Esophagus squamous epithelium (tissue), 5 donors: ENCODE measurements around the gene GOLGA6C. TPM values are rescaled to one million over a fixed set of nuclear protein-coding genes. Genes with fewer than 3 reads are reported as not detected.
"Not testable (repeated sequence)": the region's sequence is repeated elsewhere in the genome, so short reads cannot be mapped to it uniquely, and the experiment has no call there.

Source experiments
- DNase-seq: peaks from one replicate; lab custom pipeline; 2025; lab: John Stamatoyannopoulos, UW
- H3K27ac ChIP-seq, 4 donors: fragments of 200-600 bp; sonication (generic); one replicate each; pipeline ENCODE4 v1.5.1; 2016 to 2019; ENCODE audit warnings: mild to moderate bottlenecking in 1 of 4
- H3K27me3 ChIP-seq, 4 donors: fragments of 200-600 bp; sonication (generic); 1 replicate in 3 of 4; 2 replicates in 1 of 4; pipeline versions ENCODE4 v1.5.1 to v1.6.0; 2017 to 2021; ENCODE audit warnings: antibody characterized with exemption in 1 of 4
- H3K36me3 ChIP-seq, 3 donors: fragments of 200-600 bp; sonication (generic); one replicate each; pipeline ENCODE4 v1.5.1; 2016 to 2019
- H3K4me1 ChIP-seq, 3 donors: fragments of 200-600 bp; sonication (generic); one replicate each; pipeline ENCODE4 v1.5.1; 2017 to 2019
- H3K4me3 ChIP-seq, 4 donors: fragments of 200-600 bp; sonication (generic); 1 replicate in 3 of 4; 2 replicates in 1 of 4; pipeline ENCODE4 v1.5.1; 2016 to 2019; ENCODE audit warnings: mild to moderate bottlenecking in 2 of 4, moderate library complexity in 1 of 4
- H3K9me3 ChIP-seq, 3 donors: fragments of 200-600 bp; sonication (generic); one replicate each; pipeline ENCODE4 v1.5.1; 2016 to 2019
- CTCF ChIP-seq, 6 experiments: fragments of 450-650 bp in 4 of 6; fragments of 200-600 bp in 2 of 6; sonication (generic) in 2 of 6; IDR thresholded peaks; one replicate each; pipeline ENCODE4 v1.5.1; 2016 to 2019; ENCODE audit warnings: antibody characterized with exemption in 6 of 6, mild to moderate bottlenecking in 4 of 6, moderate library complexity in 4 of 6
- POLR2A ChIP-seq, 4 donors: fragments of 450-650 bp; IDR thresholded peaks; one replicate each; pipeline ENCODE4 v1.6.1; 2017; ENCODE audit warnings: antibody characterized with exemption in 4 of 4, mild to moderate bottlenecking in 4 of 4, moderate library complexity in 3 of 4
- WGBS, 2 donors: methylation state at CpG; one replicate each; pipeline ENCODE4 v1.1.5; 2018; 5-methylcytosine and 5-hydroxymethylcytosine counted together
- intact Hi-C: fragments of 100-400 bp; cut with DNase I; formaldehyde crosslinking; loops from one replicate; pipeline ENCODE4 v1.15.0; 2022
- small RNA-seq, 4 donors: library from RNA; depleted of rRNA; stranded (forward); fragments of <200 nt; gene quantifications; one replicate each; pipeline ENCODE3, GENCODE V24; 2016
- total RNA-seq, 4 donors: library from RNA; depleted of rRNA; stranded (reverse); fragments of >200 nt; gene quantifications; one replicate each; pipeline ENCODE4 v1.1.0, GENCODE V29; 2016
- donor health status: DM: yes; HTN: yes; CAD: no.

The GOLGA6C gene
- total RNA-seq, 4 donors from 2014 or later, result not detected

- intact Hi-C loops, result no loop called here
- Histone ChIP-seq H3K27me3 (peaks cover 0 to 16% (median 0%) of the 10 kb centered on the region in 4 donors), H3K9me3 (no peaks in the 10 kb centered on the region), H3K27ac (no peak overlapping the region), H3K36me3 (no peaks in the 10 kb centered on the region), H3K4me1 (no peaks in the 10 kb centered on the region), H3K4me3 (no peak overlapping the region)
- DNase-seq, result no peak
- 81 to 87% methylated on average over 4 to 10 of the region's 13 CpGs for WGBS, 2 donors
- no peak for TF ChIP-seq POLR2A (IDR thresholded peaks at IDR 0.05)
Measured at GRCh38 chr15:75313116-75313845, 55.1 kb downstream of the GOLGA6C start.

DNA sequence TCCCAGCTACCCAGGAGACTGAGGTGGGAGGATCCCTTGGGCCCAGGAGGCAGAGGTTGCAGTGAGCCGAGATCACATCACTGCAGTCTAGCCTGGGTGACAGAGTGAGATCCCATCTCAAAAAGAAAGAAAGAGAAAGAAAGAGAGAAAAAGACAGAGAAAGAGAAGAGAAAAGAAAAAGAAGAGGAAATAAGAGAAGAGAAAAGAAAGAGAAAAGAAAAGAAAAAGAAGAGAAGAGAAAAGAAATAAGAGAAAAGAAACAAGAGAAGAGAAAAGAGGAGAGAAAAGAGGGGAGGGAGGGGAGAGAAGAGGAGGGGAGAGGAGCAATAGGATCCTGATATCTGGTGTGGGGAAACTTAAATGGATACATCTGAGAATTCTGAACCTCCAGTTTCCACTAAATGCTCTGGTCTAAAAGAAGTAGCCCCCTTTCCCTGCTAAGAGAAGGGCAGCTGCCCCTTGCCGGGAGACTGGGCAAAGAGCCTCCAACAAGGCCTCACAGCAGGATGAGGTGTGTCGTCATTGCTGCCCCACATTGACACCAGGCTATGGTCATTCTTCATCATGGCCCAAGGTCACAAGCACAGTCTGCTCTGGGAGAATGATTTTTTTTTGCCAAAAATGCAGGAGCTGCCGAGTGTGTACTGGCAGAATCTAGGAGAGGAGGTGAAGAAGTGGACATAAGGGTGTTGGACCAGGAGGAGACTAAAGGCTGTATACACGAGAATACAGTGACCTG, 56.6 kb downstream of the GOLGA6C start:
- Histone ChIP-seq H3K9me3 (no peaks in the 10 kb centered on the region), H3K4me1 (no peaks in the 10 kb centered on the region), H3K27me3 (peaks cover 0 to 7% (median 0%) of the 10 kb centered on the region in 4 donors), H3K27ac (no peak overlapping the region), H3K36me3 (no peaks in the 10 kb centered on the region), H3K4me3 (no peak overlapping the region)
- no peak for TF ChIP-seq POLR2A (IDR thresholded peaks at IDR 0.05)
- no peak for TF ChIP-seq CTCF (IDR thresholded peaks at IDR 0.05)
- intact Hi-C loops, result no loop called here
- DNase-seq, result no peak
- 66 to 85% methylated on average over 3 to 4 of the region's 5 CpGs for WGBS, 2 donors

DNA sequence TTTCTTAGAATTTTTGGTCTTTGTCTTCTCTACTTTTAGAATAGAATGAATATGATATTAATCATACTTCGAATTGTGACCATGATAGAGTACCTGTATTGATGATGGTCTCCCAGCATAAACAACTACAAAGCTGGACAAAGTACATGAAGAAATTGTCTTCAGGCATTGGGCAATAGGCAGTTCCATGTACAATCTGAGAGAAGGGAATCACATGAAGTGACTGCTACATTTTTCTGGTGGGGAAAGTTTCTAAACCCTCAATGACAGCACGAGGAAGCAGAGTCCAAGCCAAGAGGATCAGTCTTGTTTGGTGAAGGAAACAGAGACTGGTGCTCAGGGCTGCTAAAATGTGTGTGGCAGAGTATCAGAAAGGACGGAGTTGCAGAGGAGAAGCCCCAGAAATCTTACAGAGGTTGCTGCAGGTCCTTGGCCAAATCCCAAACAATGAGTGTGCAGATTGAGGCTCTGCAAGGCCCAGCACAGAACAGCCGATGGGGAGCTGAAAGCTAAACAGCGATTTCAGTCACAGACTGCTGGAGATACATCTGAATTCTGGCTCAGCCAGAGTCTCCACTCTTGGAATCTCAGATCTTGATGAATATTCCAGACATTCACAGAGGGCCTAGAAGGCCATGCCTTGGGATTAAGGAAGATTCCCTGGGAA, 61.2 kb downstream of the GOLGA6C start:
- H3K36me3 ChIP-seq, H3K4me1 ChIP-seq, H3K27ac ChIP-seq, intact Hi-C loops, DNase-seq, H3K27me3 ChIP-seq, H3K4me3 ChIP-seq, H3K9me3 ChIP-seq: not testable (repeated sequence)
- WGBS, 2 donors, result 65 to 76% methylated on average over 5 of the region's 5 CpGs

Small RNAs within 50 kb of the gene (small RNA-seq; reads per million reads assigned to genes)
- gene AC068338.1 (0 reads per million in 4 donors), gene RN7SL327P (0 reads per million in 4 donors), gene RN7SL489P (0 reads per million in 4 donors)

Other genes starting within 250 kb of the GOLGA6C start
- gene PPCDC, start 234.7 kb upstream of the GOLGA6C start, total RNA-seq, result 10 to 100 TPM; 11.6 to 14.7 (median 12.4) TPM
- 10 to 100 TPM; 12.3 to 33.3 (median 21.5) TPM for gene C15orf39, start 56.5 kb upstream of the GOLGA6C start, total RNA-seq
- not detected for gene GOLGA6D, start 24.5 kb downstream of the GOLGA6C start, total RNA-seq
- 10 to 100 TPM; 35.5 to 54.4 (median 44.5) TPM for gene COMMD4, start 77.7 kb downstream of the GOLGA6C start, total RNA-seq
- gene NEIL1, start 88.7 kb downstream of the GOLGA6C start, total RNA-seq, result 10 to 100 TPM in 2 of 4 donors, 1 to 10 TPM in 2; 7.9 to 58.0 (median 10.9) TPM
- 100 to 1,000 TPM in 2 of 4 donors, 10 to 100 TPM in 2; 60.3 to 134 (median 83.8) TPM for gene MAN2C1, start 110.3 kb downstream of the GOLGA6C start, total RNA-seq
- gene SIN3A, start 193.4 kb downstream of the GOLGA6C start, total RNA-seq, result 10 to 100 TPM; 22.3 to 49.8 (median 26.0) TPM